Hepatocyte (in vitro differentiated cells): ENCODE results near the gene SLIT2. TPM values are rescaled to one million over a fixed set of nuclear protein-coding genes. Genes with fewer than 3 reads are reported as not detected.

Experiments used
- DNase-seq: peaks from one replicate; pipeline ENCODE4 v3.0.0-alpha.2; 2016; ENCODE audit warnings: low spot score
- H2AFZ ChIP-seq: fragments of 200-600 bp; sonication (generic); 2 replicates; pipeline ENCODE4 v1.6.0; 2016; ENCODE audit warnings: antibody characterized with exemption, mild to moderate bottlenecking
- H3K27ac ChIP-seq: fragments of 200-600 bp; sonication (generic); 2 replicates; pipeline ENCODE4 v1.5.1; 2016; ENCODE audit warnings: mild to moderate bottlenecking
- H3K27me3 ChIP-seq: fragments of 200-600 bp; sonication (generic); 2 replicates; pipeline ENCODE4 v1.6.1; 2016
- H3K36me3 ChIP-seq: fragments of 200-600 bp; sonication (generic); replicated peaks from 2 replicates; pipeline ENCODE4 v1.5.1; 2016; ENCODE audit warnings: low read depth; ENCODE audit not compliant: insufficient read depth
- H3K4me1 ChIP-seq: fragments of 200-600 bp; sonication (generic); 2 replicates; pipeline ENCODE4 v1.5.1; 2016; ENCODE audit warnings: mild to moderate bottlenecking, moderate library complexity; ENCODE audit not compliant: insufficient read depth
- H3K4me2 ChIP-seq: fragments of 200-600 bp; sonication (generic); 2 replicates; pipeline ENCODE4 v1.6.0; 2016
- H3K4me3 ChIP-seq: fragments of 200-600 bp; sonication (generic); 2 replicates; pipeline ENCODE4 v1.5.1; 2016; ENCODE audit warnings: mild to moderate bottlenecking
- H3K79me2 ChIP-seq: fragments of 200-600 bp; sonication (generic); 2 replicates; pipeline ENCODE4 v1.6.0; 2017; ENCODE audit warnings: mild to moderate bottlenecking
- H3K9me2 ChIP-seq: fragments of 200-600 bp; sonication (generic); replicated peaks from 2 replicates; pipeline ENCODE4 v1.6.0; 2017; ENCODE audit warnings: mild to moderate bottlenecking; ENCODE audit not compliant: insufficient read depth
- H3K9me3 ChIP-seq: fragments of 200-600 bp; sonication (generic); 2 replicates; pipeline ENCODE4 v1.5.1; 2016; ENCODE audit warnings: low read depth, mild to moderate bottlenecking
- H4K20me1 ChIP-seq: fragments of 200-600 bp; sonication (generic); 2 replicates; pipeline ENCODE4 v1.6.0; 2016; ENCODE audit warnings: mild to moderate bottlenecking; ENCODE audit not compliant: insufficient read depth, poor library complexity, severe bottlenecking
- CTCF ChIP-seq: fragments of 200-600 bp; sonication (generic); IDR thresholded peaks from 2 replicates; pipeline ENCODE4 v1.5.1; 2016; ENCODE audit warnings: antibody characterized with exemption, mild to moderate bottlenecking; ENCODE audit not compliant: poor library complexity
- EZH2 ChIP-seq: fragments of 200-600 bp; sonication (generic); IDR thresholded peaks from 2 replicates; pipeline ENCODE4 v1.6.1; 2016; ENCODE audit warnings: antibody characterized with exemption, mild to moderate bottlenecking, borderline replicate concordance
- EZH2phosphoT487 ChIP-seq: fragments of 200-600 bp; sonication (generic); IDR thresholded peaks from one replicate; pipeline ENCODE4 v1.6.1; 2018; ENCODE audit warnings: antibody characterized with exemption, mild to moderate bottlenecking, low read depth, moderate library complexity; ENCODE audit not compliant: unreplicated experiment, severe bottlenecking
- WGBS: methylation state at CpG from one replicate; pipeline ENCODE4 v1.1.6; 2016; ENCODE audit warnings: low lambda C conversion rate; ENCODE audit errors: missing lambda C conversion rate; 5-methylcytosine and 5-hydroxymethylcytosine counted together
- polyA plus RNA-seq: library from polyadenylated mRNA; unstranded; fragments of >200 nt; fragmentation: Nextera tagmentation; extraction: Ambion mirVana; gene quantifications from 2 replicates; pipeline ENCODE4 v1.2.1, GENCODE V29; 2016
- total RNA-seq: library from RNA; depleted of rRNA; stranded (reverse); fragments of >200 nt; gene quantifications from 2 replicates; pipeline ENCODE4 v1.2.3, GENCODE V29; 2014

The SLIT2 gene
- total and polyA plus RNA-seq, 2 experiments from 2014 or later: 29.2 to 33.1 TPM

- Histone ChIP-seq H2AFZ (no peak overlapping the region), H3K4me2 (no peak overlapping the region), H3K9me3 (no peaks in the 10 kb centered on the region), H3K27me3 (no peaks in the 10 kb centered on the region), H3K4me1 (no peaks in the 10 kb centered on the region), H3K36me3 (no peaks in the 10 kb centered on the region), H3K27ac (no peak overlapping the region), H3K79me2 (no peaks in the 10 kb centered on the region), H3K9me2 (no peaks in the 10 kb centered on the region), H3K4me3 (no peak overlapping the region), H4K20me1 (no peaks in the 10 kb centered on the region)
- no peak for DNase-seq
- TF ChIP-seq CTCF: no peak
- TF ChIP-seq EZH2: no peak
- TF ChIP-seq EZH2phosphoT487: no peak
- 81% methylated on average over 1 of the region's 1 CpG for WGBS
These were observed 33.8 kb upstream of the SLIT2 start for GRCh38 chr4:20217951-20218350.

- no peaks in the 10 kb centered on the region for H3K9me2 ChIP-seq
- no peak overlapping the region for H3K4me3 ChIP-seq
- H3K79me2 ChIP-seq: no peaks in the 10 kb centered on the region
- no peaks in the 10 kb centered on the region for H3K9me3 ChIP-seq
- no peak for DNase-seq
- H3K36me3 ChIP-seq: no peaks in the 10 kb centered on the region
- no peak for TF ChIP-seq EZH2phosphoT487
- TF ChIP-seq CTCF: no peak
- TF ChIP-seq EZH2: no peak
- H3K27ac ChIP-seq: no peak overlapping the region
- H3K4me2 ChIP-seq: no peak overlapping the region
- no peaks in the 10 kb centered on the region for H4K20me1 ChIP-seq
- no peaks in the 10 kb centered on the region for H3K4me1 ChIP-seq
- no peak overlapping the region for H2AFZ ChIP-seq
- H3K27me3 ChIP-seq: no peaks in the 10 kb centered on the region
These were observed 32.2 kb upstream of the SLIT2 start for GRCh38 chr4:20219521-20219920.

GRCh38 chr4:20237894-20238537, 13.7 kb upstream of the SLIT2 start:
- Histone ChIP-seq H3K79me2 (no peaks in the 10 kb centered on the region), H3K27me3 (no peaks in the 10 kb centered on the region), H3K9me2 (no peaks in the 10 kb centered on the region), H3K36me3 (no peaks in the 10 kb centered on the region), H3K9me3 (no peaks in the 10 kb centered on the region), H3K4me1 (no peaks in the 10 kb centered on the region), H2AFZ (no peak overlapping the region), H3K4me2 (no peak overlapping the region), H3K4me3 (no peak overlapping the region), H4K20me1 (no peaks in the 10 kb centered on the region), H3K27ac (no peak overlapping the region)
- WGBS: 96% methylated on average over 3 of the region's 3 CpGs
- no peak for TF ChIP-seq EZH2phosphoT487
- TF ChIP-seq EZH2: no peak
- no peak for TF ChIP-seq CTCF
- no peak for DNase-seq

GRCh38 chr4:20248155-20248558, 3.5 kb upstream of the SLIT2 start:
- peaks cover 5% of the 10 kb centered on the region for H3K4me1 ChIP-seq
- H3K4me2 ChIP-seq: no peak overlapping the region
- H2AFZ ChIP-seq: no peak overlapping the region
- H3K36me3 ChIP-seq: no peaks in the 10 kb centered on the region
- TF ChIP-seq EZH2 (no peak), CTCF (peak; percentile 73)
- H3K9me2 ChIP-seq: no peaks in the 10 kb centered on the region
- H3K9me3 ChIP-seq: no peaks in the 10 kb centered on the region
- H4K20me1 ChIP-seq: peaks cover 1% of the 10 kb centered on the region
- no peaks in the 10 kb centered on the region for H3K27me3 ChIP-seq
- H3K79me2 ChIP-seq: peaks cover 3% of the 10 kb centered on the region
- no peak overlapping the region for H3K27ac ChIP-seq
- DNase-seq: peak; percentile 77
- WGBS: 18% methylated on average over 3 of the region's 3 CpGs
- no peak overlapping the region for H3K4me3 ChIP-seq
